HCT116 (cell line): ENCODE measurements around the gene SHANK1.

Source experiments
- CEBPB ChIP-seq: IDR thresholded peaks from 2 replicates; pipeline ENCODE4 v1.6.1; 2012; ENCODE audit warnings: low read depth
- CTCF ChIP-seq, 3 experiments: fragments of 200-600 bp in 1 of 3; sonication (generic) in 1 of 3; IDR thresholded peaks in 2 of 3; conservative IDR thresholded peaks in 1 of 3; 2 replicates each; pipeline ENCODE4 v1.5.1; 2012 to 2017; ENCODE audit warnings: low read depth in 2 of 3, low read length in 2 of 3, antibody characterized with exemption in 1 of 3, borderline replicate concordance in 1 of 3, control low read depth in 1 of 3, mild to moderate bottlenecking in 1 of 3, mixed read lengths in 1 of 3, mixed run types in 1 of 3, moderate library complexity in 1 of 3; ENCODE audit not compliant: insufficient read depth in 1 of 3
- EGR1 ChIP-seq: IDR thresholded peaks from 2 replicates; pipeline ENCODE4 v1.6.1; 2012; ENCODE audit warnings: low read depth
- EZH2 ChIP-seq: fragments of 200-600 bp; sonication (generic); IDR thresholded peaks from 2 replicates; pipeline ENCODE4 v1.6.1; 2017; ENCODE audit warnings: antibody characterized with exemption, mixed run types
- EZH2phosphoT487 ChIP-seq: fragments of 200-600 bp; IDR thresholded peaks from 2 replicates; pipeline ENCODE4 v1.6.1; 2018; ENCODE audit warnings: antibody characterized with exemption, borderline replicate concordance
- MAX ChIP-seq: IDR thresholded peaks from 2 replicates; pipeline ENCODE4 v1.6.1; 2012
- POLR2A ChIP-seq: IDR thresholded peaks from 2 replicates; pipeline ENCODE4 v1.7.0; 2011; ENCODE audit warnings: borderline replicate concordance; ENCODE audit not compliant: insufficient read depth, insufficient read length; ENCODE audit errors: extremely low read depth
- POLR2AphosphoS5 ChIP-seq: IDR thresholded peaks from 2 replicates; pipeline ENCODE4 v1.6.1; 2011; ENCODE audit warnings: mild to moderate bottlenecking, low read depth, low read length, moderate library complexity
- REST ChIP-seq: IDR thresholded peaks from 2 replicates; pipeline ENCODE4 v1.6.1; 2012; ENCODE audit warnings: low read depth
- SP1 ChIP-seq: IDR thresholded peaks from 2 replicates; pipeline ENCODE4 v1.6.1; 2012; ENCODE audit warnings: low read depth
- YY1 ChIP-seq: IDR thresholded peaks from 2 replicates; pipeline ENCODE4 v1.6.1; 2011; ENCODE audit warnings: low read length, low read depth, moderate library complexity, mild to moderate bottlenecking; ENCODE audit not compliant: insufficient replicate concordance; ENCODE audit errors: extremely low read depth
- ZFX ChIP-seq: fragments of 450-650 bp; IDR thresholded peaks from 2 replicates; pipeline ENCODE4 v1.6.1; 2017
- ZNF274 ChIP-seq: fragments of 200-500 bp; sonication (Bioruptor generic); IDR thresholded peaks from 2 replicates; pipeline ENCODE4 v1.6.1; 2014; ENCODE audit warnings: mild to moderate bottlenecking, low read depth, low read length, inconsistent platforms

- TF ChIP-seq CTCF (IDR thresholded peaks at IDR 0.05 in 2 of 3, conservative IDR thresholded peaks at IDR 0.05 in 1 of 3; ENCODE audit: borderline replicate concordance in 1 of 3, insufficient read depth in 1 of 3, low read depth in 2 of 3, low read length in 2 of 3) (no peak), SP1 (no peak), YY1 (no peak), MAX (no peak), POLR2AphosphoS5 (no peak), REST (no peak), EZH2 (no peak), EZH2phosphoT487 (no peak), ZNF274 (no peak), EGR1 (no peak), CEBPB (no peak), ZFX (no peak), POLR2A (no peak)
Observed at GRCh38 chr19:50626011-50626410, 93.6 kb downstream of the SHANK1 start.
